Measurements from ENCODE around the gene EVC. TPM values are rescaled to one million over a fixed set of nuclear protein-coding genes. Genes with fewer than 3 reads are reported as not detected.

EVC gene
- total and polyA plus RNA-seq, 2 of the 8 experiments (the other 6 are each of a cell fraction or from before 2014, with no cell fraction given), result 2.6 to 9.8 TPM

GRCh38 chr4:5705647-5706320 lies 5.2 kb upstream of the EVC start:
- Histone ChIP-seq H3K23me2 (ENCODE audit: low read depth, low read length) (peaks cover 15% of the 10 kb centered on the region; the same call in 1 of the 2 replicates), H3K14ac (ENCODE audit: insufficient read length) (no peak overlapping the region), H3K4me1 (replicated peaks in 1 of 4; ENCODE audit: control insufficient read depth in 3 of 4, insufficient read depth in 4 of 4, low read length in 3 of 4) (peaks cover 1 to 12% (median 9%) of the 10 kb centered on the region in 4 experiments), H2BK20ac (ENCODE audit: low read length) (no peak overlapping the region), H3K4me2 (ENCODE audit: insufficient read depth in 1 of 2, low read depth in 2 of 2, low read length in 2 of 2) (no peak overlapping the region), H3K79me2 (ENCODE audit: control insufficient read depth in 1 of 2, insufficient read depth in 2 of 2, low read length in 2 of 2) (no peaks in the 10 kb centered on the region), H3K4ac (replicated peaks; ENCODE audit: insufficient read length, low read depth, low read length) (no peak overlapping the region), H3K23ac (ENCODE audit: insufficient read length) (no peak overlapping the region), H4K5ac (ENCODE audit: insufficient read length, low read depth, low read length) (no peak overlapping the region), H2AFZ (ENCODE audit: low read length) (no peak overlapping the region), H2BK12ac (ENCODE audit: low read depth, low read length) (no peak overlapping the region), H4K20me1 (replicated peaks in 1 of 2; ENCODE audit: control insufficient read depth in 1 of 2, insufficient read depth in 2 of 2, low read length in 2 of 2) (no peaks in the 10 kb centered on the region), H2BK5ac (ENCODE audit: low read depth, low read length) (no peak overlapping the region), H2BK120ac (replicated peaks; ENCODE audit: low read depth, low read length) (no peak overlapping the region), H3K9ac (replicated peaks in 1 of 4; ENCODE audit: extremely low read depth in 1 of 4, low read depth in 3 of 4, low read length in 3 of 4) (no peak overlapping the region), H3K4me3 (ENCODE audit: extremely low read depth in 1 of 4, insufficient read depth in 2 of 4, low read depth in 3 of 4, low read length in 4 of 4) (no peak overlapping the region), H4K91ac (replicated peaks; ENCODE audit: insufficient read length, low read length) (no peak overlapping the region), H4K8ac (ENCODE audit: extremely low read depth, insufficient read depth, low read length) (no peak overlapping the region), H2BK15ac (ENCODE audit: low read length) (no peak overlapping the region), H3K9me3 (ENCODE audit: insufficient read depth in 2 of 2, low read depth in 1 of 2, low read length in 1 of 2) (peaks cover 4 to 8% of the 10 kb centered on the region in 2 experiments), H3K27me3 (replicated peaks in 1 of 4; ENCODE audit: control insufficient read depth in 3 of 4, extremely low read depth in 1 of 4, insufficient read depth in 3 of 4, low read length in 3 of 4) (peaks cover 0 to 15% (median 8%) of the 10 kb centered on the region in 4 experiments; a peak in 4 of 7 replicates), H3K56ac (replicated peaks; ENCODE audit: insufficient read length, low read depth, low read length) (no peak overlapping the region), H3K79me1 (ENCODE audit: low read depth, low read length) (no peaks in the 10 kb centered on the region; the same call in 1 of the 2 replicates), H2AK5ac (ENCODE audit: low read depth, low read length) (no peak overlapping the region), H3K18ac (ENCODE audit: extremely low read depth, low read length) (no peak overlapping the region), H3K27ac (ENCODE audit: low read depth, low read length) (no peak overlapping the region), H3K36me3 (ENCODE audit: control insufficient read depth in 2 of 4, insufficient read depth in 4 of 4, low read length in 3 of 4) (peaks cover 0 to 9% (median 3%) of the 10 kb centered on the region in 4 experiments; a peak in 3 of 8 replicates)
- WGBS, 2 experiments (ENCODE audit: extremely low coverage in 1 of 2, insufficient coverage in 1 of 2, insufficient read length in 1 of 2, insufficient replicate concordance in 2 of 2, low coverage in 1 of 2, low lambda C conversion rate in 2 of 2, missing lambda C conversion rate in 1 of 2), result 82% methylated on average over 5 of the region's 5 CpGs; no CpG with 5 or more reads in 1 of the 2 experiments
- FAIRE-seq (no peak), DNase-seq (ENCODE audit: low read depth in 1 of 2, low spot score in 2 of 2) (no peak)
- ChIA-PET CTCF (ENCODE audit: partially characterized antibody) (no interaction called here), POLR2A (ENCODE audit: partially characterized antibody) (no interaction called here)
- TF ChIP-seq HDAC6 (IDR thresholded peaks at IDR 0.05; ENCODE audit: low read depth, low read length) (no peak), RBBP5 (IDR thresholded peaks at IDR 0.05; ENCODE audit: borderline replicate concordance, low read depth, low read length) (no peak), TAF7 (optimal IDR thresholded peaks at IDR 0.05; ENCODE audit: borderline replicate concordance, low read depth, low read length) (no peak), TAF1 (IDR thresholded peaks at IDR 0.05; ENCODE audit: low read depth, low read length) (no peak), BRCA1 (IDR thresholded peaks at IDR 0.05; ENCODE audit: low read depth, low read length) (no peak), EGR1 (IDR thresholded peaks at IDR 0.05; ENCODE audit: borderline replicate concordance, low read depth, low read length) (no peak), MAFK (IDR thresholded peaks at IDR 0.05; ENCODE audit: low read depth, low read length) (no peak), TEAD4 (IDR thresholded peaks at IDR 0.05; ENCODE audit: low read depth, low read length) (no peak), USF2 (IDR thresholded peaks at IDR 0.05; ENCODE audit: low read length) (no peak), HDAC2 (IDR thresholded peaks at IDR 0.05; ENCODE audit: borderline replicate concordance in 1 of 2, low read depth in 2 of 2, low read length in 2 of 2) (no peak), ATF3 (IDR thresholded peaks at IDR 0.05; ENCODE audit: insufficient read depth, low read depth, low read length) (no peak)

All from H1 (cell line).